Inferior parietal cortex (tissue), 1 donor: Measurements from ENCODE around the gene RNF151.
"Not testable (repeated sequence)": the region's sequence is repeated elsewhere in the genome, so short reads cannot be mapped to it uniquely, and the experiment has no call there.

Source experiments
- DNase-seq: peaks from one replicate; pipeline ENCODE4 v3.0.0-alpha.2; 2016; ENCODE audit errors: extremely low spot score

Gene RNF151

GRCh38 chr16:2007081-2007836, 40.6 kb downstream of the RNF151 start:
- DNase-seq, result no peak

DNA sequence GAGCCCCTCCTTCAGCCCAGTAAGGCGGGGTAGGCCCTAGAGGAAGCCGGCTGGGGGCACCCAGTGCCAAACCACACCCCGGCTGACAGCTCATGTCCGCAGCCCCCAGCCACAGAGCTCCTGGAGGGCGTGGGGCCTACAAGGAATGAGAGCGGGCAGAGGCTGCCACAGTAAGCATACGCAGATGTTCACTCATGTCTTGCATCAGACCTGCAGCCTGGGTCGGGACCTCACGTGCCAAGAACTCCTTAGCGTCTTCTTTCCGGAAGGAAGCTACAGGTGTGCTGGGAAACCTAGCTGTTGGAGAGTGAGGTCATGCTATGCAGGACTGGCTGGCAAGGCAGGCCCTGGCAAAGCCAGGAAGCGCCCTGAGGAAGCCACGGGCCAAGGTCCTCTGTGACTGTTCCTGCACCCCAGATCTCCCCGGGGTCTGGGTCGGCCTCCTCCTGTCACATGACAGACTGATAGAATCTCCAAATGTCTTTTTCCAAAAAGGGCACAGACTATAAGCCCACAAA, 41.4 kb downstream of the RNF151 start:
- DNase-seq, result no peak

DNA sequence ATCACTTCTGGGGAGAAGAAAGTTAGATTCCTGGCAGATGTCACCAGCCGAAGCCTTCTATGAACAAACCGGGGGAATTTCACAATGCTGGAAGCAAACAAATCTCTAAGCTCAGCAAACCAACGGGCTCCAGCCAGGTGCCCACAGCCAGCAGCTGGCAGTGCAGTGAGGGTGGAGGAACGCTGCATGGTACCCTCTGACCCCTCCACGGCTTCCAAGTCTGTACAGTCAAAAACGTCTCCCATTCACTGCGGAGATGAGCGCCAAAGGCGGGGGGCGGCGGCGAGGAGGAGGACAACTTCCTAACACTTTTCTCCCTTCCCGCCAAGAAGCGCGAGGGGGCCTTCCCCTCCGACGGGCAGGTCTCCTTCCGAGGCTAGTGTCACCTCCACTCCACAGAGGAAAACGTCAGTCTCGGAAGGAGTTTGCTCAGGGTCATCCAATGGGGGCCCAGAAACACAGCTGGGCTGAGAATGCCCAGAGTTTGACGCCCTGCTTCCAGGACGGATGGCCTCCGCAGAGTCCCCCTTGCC, 42.0 kb downstream of the RNF151 start:
- DNase-seq, result no peak

- no peak for DNase-seq
These were observed 42.6 kb downstream of the RNF151 start for GRCh38 chr16:2009164-2009711.

DNA sequence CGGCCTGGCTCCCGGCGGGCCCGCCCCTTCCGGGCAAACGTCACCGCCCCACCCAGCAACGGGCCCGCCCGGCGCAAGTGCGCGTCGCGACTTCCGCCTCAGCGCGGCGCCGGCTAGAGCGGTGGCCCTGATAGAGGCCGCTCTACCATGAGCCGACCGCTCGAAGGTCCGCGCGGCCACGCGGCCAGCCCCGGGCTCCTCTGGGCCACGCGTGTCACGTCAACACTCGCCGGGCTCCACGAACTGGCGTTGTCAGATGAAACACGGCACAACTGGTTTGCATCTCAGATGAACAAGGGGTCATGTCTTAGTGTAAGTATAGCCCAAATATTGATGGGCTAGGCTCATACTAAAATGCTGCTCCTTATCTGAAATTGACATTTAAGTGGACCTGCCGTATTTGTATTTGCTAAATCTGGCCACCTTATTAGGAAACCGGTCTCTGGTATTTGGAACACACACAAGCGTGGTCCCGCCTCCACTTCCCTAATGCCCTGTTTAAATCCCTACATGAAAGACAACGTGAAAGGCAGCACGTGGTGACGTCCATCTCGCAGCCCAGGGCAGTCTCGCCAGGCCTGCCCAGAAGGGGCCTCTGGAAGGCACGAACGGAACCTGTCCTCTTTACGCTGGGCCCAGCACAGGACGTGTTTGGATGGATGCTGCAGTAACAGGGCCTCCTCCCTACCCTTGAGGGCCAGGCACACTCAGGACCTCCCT, 43.3 kb downstream of the RNF151 start, which contains the start of gene ZNF598:
Gene ZNF598 (minus strand): TSS at position 31 of the 720 bp plus-strand sequence.
- peak; percentile 88 for DNase-seq

DNA sequence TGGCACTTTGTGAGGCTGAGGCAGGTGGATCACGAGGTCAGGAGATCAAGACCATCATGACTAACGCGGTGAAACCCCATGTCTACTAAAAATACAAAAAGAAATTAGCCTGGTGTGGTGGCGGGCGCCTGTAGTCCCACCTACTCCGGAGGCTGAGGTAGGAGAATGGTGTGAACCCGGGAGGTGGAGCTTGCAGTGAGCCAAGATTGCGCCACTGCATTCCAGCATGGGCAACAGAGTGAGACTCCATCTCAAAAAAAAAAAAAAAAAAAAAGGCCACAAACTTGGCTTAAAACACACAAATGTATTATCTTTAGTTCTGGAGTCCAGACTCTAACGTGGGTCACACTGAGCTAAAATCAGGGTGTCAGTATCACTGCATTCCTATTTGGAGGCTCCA, 45.1 kb downstream of the RNF151 start:
- DNase-seq, result not testable (repeated sequence)

- DNase-seq, result no peak
These were observed 46.9 kb downstream of the RNF151 start for GRCh38 chr16:2013527-2013926.

DNA sequence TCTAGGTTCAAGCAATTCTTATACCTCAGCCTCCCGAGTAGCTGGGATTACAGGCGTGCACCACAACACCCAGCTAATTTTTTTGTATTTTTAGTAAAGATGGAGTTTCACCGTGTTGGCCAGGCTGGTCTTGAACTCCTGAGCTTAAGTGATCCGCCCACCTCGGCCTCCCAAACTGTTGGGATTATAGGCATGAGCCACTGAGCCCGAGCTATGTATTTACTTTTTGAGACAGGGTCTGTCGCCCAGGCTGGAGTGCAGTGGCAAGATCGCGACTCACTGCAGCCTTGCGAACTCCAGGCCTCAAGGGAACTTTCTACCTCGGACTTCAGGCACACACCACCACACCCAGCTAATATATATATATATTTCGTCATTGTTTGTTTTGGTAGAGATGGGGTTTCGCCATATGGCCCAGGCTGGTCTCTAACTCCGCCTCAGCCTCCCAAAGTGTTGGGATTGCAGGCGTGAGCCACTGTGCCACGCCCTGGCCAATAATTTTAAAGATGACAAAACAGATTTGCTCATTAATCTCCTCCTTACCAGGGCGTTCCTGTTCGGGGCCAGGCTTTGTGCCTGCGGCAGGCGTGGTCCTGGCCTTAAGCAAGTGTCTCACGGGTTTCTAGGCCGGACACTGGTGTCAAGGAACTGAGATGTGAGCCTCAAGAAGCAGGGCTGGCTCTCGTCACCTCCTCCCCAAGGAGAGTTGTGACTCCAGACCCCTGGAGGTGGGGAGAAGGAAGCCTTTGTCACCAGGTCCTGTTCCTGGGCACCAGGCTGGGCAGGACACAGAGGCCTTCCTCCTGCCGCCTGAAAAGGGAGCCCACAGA, 48.7 kb downstream of the RNF151 start:
- DNase-seq, result no peak

DNA sequence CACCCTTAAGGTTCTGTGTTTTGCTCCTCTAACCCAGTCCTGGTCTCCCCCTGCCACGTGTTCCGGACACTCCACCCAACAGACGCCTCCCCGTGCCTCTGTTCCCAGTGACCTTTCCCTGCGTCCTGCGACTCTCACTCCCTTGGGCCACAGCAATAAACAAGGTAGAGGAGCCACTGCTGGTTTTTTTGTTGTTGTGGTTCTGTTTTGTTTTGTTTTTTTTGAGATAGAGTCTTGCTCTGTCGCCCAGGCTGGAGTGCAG, 49.2 kb downstream of the RNF151 start:
- no peak for DNase-seq

DNA sequence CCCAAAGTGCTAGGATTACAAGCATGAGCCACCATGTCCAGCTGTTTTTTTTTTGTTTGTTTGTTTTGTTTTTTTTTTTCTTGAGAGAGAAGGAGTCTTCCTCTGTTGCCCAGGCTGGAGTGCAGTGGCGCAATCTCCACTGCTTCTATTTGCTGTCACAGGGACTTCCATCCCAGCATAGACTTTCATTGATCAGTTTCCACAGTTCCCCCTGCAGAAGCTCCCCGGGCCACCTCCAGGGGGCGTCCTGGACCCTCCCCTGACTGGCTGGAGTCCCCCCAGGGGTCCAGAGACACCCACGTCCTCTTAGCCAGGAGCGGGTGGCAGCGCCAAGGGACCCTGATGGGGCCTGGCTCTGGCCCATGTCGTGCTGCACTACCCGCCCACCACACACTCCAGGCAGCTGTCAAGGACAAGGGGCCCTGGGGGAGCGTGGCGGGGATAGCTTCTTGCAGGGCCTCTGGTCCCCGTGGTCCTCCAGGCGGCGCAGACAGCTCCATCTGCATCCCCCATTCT, 49.8 kb downstream of the RNF151 start:
- no peak for DNase-seq
